HG03565 (cell line): ENCODE measurements around the gene MYO1G.
"Not testable (repeated sequence)": the region's sequence is repeated elsewhere in the genome, so short reads cannot be mapped to it uniquely, and the experiment has no call there.

Experiments
- ATAC-seq: cut with Tn5 transposase; IDR thresholded peaks from one replicate; pipeline ENCODE4 v1.9.1; 2021; ENCODE audit warnings: mild to moderate bottlenecking, moderate library complexity; ENCODE audit not compliant: unreplicated experiment

MYO1G gene

DNA sequence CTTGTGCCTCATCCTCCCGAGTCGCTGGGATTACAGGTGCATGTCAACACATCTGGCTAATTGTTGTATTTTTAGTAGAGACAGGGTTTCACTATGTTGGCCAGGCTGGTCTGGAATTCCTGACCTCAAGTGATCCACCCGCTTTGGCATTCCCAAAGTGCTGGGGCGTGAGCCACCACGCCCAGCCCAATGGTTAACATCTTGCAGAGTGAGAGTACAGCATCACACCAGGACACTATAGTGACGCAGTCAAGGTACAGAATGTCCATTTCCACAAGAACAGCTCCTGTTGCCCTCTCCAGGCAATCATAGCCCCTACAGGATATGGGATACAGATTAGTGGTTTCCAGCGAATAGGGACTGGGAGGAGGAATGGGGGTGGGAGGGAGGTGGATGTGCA lies 34.0 kb downstream of the MYO1G start:
- no peak for ATAC-seq

DNA sequence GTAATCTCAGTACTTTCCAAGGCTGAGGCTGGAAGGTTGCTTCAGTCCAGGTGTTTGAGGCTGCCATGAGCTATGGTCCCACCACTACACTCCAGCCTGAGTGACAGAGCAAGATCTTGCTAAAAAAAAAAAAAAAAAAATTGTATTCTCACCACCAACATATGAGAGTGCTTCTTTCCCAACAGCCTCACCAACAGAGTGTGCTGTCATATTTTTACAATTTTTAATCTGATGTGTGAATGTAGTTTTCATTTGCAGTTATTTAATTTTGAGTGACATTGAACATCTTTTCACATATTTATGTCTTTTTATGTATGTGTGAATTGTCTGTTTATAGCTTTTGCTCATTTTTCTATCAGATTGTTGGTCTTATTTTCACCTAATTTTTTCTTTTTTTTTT lies 35.2 kb downstream of the MYO1G start:
- ATAC-seq: no peak

DNA sequence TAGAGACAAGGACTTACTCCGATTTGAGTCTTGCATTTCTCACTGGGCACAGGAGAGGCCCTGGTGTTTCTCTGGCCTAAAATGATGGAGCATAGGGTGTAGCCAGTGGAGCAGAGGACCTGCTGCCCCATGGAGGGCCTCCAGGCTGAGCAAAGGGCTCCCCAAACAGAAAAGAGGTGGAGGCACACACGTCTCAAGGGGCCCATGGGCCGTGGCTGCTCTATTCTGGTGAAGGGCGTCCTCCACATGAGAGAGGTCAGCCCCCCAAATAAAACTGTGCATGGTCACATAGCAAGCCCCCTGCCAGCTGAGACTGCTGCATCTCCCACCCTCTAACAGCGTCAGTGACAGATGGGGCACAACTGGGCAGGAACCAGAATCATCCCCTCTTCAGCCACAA lies 41.4 kb downstream of the MYO1G start:
- ATAC-seq: no peak

DNA sequence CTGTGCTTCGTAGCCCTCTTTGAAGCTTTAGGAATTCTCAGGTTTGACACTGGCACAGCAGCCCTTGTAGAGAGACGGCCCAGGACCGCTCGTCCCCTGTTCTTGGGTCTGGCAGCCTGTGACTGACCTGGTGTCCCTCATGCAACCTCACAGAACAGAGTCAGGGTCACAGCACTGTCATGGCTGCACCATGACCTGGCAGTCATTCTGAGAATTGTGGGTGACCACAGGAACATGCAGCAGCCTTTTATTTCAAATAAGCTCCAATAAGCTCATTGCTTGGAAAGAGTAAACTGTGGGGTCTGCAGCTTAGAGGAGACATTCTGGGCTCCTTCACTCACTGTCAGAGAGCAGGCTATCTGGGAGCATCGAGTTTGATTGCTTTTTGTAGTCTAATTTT lies 42.5 kb downstream of the MYO1G start:
- ATAC-seq: no peak

DNA sequence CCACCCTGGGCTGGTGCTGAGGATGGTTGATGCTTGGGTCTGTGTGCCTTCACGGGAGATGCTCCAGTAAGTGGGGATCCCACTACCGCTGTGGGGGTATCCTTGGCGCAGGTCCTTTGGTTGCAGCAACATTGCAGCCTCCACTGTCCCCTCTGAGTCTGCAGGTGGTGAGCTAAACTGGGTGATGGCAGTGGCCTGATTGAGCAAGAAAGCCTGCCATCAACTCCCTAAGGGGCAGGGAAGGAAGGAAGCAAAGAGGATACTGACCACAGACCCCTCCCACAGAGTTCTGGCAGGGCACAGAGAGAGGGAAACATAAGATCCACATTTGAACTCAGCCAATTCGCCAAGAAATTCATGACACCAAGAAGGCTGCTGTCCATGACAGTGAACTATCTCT lies 43.2 kb downstream of the MYO1G start:
- ATAC-seq: no peak

DNA sequence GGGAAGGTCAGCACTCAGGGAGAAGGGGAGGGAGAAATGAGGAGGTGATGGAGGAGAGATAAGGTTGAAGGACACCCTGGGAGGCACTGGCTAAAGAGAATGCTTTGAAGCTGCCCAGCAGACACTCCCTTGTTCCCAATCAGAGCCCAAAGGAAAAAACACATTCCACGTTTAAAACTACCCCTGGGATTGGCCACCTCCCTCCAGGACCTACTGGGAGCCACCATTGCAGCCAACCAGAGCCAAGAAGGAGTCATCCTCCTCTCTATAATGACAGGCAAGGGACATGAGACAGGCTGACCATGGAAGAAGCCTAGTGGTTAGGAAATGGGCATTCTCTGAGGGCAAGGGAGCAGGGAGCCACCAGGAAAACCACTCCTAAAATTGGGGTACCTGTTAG lies 43.8 kb downstream of the MYO1G start:
- ATAC-seq: no peak

DNA sequence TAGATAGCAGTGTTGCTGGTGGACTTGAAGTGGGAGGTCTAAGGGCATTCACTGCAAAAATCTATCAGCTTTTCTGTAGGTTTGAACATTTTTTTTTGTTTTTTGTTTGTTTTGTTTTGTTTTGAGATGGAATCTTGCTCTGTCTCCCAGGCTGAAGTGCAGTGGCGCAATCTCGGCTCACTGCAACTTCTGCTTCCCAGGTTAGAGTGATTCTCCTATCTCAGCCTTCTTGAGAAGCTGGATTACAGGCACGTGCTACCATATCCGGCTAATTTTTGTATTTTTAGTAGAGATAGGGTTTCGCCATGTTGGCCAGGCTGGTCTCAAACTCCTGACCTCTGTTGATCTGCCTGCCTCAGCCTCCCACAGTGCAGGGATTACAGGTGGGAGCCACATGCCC lies 44.3 kb downstream of the MYO1G start:
- ATAC-seq: not testable (repeated sequence)

DNA sequence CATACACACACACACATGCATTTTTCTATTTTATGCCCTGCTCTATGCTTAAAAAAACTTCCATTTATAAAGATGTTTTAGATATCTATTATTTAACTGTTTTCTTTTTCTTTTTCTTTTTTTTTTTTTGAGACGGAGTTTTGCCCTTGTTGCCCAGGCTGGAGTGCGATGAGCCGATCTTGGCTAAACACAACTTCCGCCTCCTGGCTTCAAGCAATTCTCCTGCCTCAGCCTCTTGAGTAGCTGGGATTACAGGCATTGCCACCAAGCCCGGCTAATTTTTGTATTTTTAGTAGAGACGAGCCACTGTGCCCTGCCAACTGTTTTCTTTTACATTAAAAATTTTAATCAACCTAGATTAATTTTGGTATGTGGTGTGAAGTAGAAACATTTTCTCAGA lies 47.9 kb downstream of the MYO1G start:
- ATAC-seq: no peak

DNA sequence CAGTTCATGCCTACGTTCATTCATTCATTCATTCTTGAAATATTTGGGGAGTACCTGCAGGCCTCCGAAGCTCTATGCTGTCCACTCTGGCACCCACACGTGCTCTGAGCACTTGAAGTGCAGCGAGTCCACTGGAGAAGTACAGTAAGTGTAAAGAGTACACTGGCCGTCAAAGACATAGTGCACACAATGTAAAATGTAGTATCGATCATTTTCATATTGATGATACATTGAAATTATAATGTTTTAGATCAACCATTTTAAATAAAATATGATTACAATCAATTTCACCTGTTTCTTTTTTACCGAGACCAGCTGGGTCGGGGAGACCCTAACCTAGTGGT lies 56.5 kb downstream of the MYO1G start:
- ATAC-seq: no peak

DNA sequence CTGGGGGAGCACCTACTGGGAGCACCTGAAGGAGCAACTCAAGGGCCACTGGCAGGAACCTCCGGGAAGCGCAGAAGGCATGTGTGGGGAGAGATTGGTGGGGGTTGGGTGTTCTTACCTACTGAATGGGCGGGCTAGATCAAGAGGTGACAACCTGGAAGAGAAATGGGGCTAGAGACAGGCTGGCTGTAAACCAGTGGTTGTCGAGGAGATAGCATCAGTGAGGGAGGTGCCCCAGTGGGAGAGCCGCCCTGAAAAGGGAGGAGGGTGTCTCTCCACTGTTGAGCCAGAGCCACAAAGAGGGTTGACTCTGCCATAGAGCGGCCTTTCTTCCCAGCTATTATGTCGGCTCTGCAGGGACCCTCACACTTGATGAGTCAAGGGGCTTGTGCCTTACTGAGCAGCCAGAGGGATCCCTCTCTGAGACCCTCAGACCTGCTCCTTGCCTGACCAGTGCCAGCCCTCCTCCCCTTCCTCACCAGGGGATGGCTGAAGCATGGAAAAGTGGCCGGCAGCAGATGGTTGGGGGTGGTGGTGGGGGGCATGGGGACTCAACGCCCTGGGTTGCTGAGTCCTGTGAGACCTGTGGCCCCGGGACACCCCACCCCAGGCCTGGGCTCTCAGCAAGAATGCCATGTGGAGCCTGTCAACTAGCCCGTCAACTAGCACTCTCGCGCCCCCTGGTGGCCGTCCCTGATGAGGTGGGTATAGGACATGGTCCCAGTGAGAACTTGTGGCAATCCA lies 57.0 kb downstream of the MYO1G start:
- no peak for ATAC-seq

DNA sequence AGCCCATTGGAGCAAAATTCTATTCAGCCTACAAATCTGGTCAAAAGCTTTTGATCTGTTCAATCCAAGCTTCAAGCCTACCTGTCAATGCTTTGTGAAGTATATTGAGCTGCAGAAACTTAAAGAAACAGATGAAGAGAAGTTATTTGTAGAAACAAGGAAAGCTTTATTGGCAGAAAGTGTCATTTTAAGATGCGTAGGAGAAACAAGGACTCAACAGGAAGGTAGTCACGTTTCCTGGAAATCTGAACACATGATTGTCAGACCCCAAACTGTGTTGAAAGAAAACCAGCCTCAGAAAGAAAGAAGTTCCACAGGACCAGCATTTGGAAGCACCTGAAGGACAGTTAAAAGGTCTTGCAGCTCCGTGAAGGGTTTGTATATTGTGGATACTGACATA lies 58.7 kb downstream of the MYO1G start:
- no peak for ATAC-seq

DNA sequence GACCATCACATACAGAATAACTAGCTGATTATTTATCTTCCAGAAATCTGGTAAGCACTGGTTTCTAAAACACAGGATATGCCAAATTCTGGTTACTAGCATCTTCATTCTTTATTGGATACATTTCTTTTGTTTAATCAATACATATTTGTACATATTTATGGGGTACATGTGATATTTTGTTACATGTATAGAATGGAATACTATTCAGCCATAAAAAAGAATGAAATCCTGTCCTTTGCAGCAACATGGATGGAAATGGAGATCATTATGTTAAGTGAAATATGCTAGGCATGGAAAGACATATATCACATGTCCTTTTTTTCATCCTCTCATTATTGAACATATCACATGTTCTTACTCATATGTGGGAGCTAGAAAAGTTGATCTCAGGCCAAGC lies 60.8 kb downstream of the MYO1G start:
- ATAC-seq: no peak

DNA sequence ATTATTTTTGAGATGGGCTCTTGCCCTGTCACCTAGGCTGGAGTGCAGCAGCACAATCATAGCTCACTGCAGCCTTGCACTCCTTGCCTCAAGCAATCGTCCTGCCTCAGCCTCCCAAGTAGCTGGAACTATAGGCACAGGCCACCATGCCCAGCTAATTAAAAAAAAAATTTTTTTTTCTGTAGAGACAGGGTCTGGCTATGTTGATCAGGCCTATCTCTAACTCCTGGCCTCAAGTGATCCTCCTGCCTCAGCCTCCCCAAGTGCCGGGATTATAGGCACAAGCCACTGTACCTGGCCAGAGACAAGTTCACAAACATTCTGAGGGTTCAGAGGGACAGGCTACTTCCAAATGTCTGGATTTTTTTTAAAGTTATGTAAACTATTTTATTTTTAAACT lies 61.4 kb downstream of the MYO1G start:
- no peak for ATAC-seq

DNA sequence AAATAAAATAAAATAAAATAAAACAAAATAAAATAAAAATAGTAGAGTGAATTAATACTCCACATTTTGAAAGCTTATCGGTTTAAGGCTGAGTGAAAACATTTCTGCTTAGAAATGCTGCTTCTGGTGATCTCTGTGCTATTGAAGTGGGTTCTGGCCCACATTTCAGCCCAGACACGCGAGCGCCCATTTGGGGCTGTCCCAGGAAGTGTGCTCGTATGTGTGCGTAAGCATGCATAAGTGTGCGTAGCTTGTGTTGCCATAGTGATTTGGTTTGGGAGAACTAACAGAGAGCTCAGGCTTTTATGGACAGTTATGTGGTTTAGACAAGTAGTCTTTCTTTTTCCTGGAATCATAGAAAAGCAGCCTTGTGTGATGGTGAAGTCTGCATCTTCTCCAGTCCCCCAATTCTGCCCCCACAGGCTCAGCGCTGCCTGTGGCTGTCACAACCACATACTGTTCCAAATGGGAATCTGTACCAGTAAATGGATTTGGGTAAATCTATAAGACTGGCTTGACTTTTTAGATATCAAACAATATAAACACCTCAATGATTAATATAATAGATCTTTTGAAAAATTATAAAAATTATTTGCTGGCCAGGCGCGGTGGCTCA lies 63.7 kb downstream of the MYO1G start:
- ATAC-seq: peak; percentile 74

DNA sequence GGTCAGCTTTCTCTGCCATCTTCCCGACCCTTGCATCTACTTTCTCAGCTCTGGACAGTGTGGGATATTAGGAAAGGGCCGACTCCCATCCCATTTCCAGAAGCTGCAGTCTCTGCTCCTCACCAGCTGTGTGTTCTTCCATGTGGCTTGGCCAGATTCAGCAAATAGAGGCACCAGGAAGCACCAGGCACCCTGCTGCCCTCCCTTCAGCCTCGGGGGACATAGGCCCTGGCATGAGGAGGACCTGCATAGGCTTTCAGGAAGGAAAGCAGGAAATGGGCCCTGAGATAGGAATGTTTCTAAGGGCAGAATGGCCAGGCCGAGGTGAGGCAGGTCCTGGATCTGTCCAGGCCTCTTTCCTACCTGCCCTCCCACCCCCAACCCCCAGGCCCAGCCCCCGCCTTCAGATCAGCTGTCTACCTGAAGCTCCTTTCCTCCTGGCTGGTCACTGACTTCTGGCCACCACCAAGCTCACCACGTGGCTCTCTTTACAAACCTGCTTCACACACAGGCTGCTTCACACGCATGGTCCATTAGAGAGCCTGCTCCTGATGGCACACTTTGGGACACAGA lies 66.0 kb downstream of the MYO1G start:
- ATAC-seq: no peak
